Muscle layer of duodenum (tissue), 2 donors: ENCODE measurements around the gene FAM163A.

ENCODE experiments used
- H3K27ac ChIP-seq: one replicate; pipeline ENCODE4 v1.7.0; 2013; ENCODE audit warnings: mild to moderate bottlenecking, low read length
- H3K27me3 ChIP-seq: one replicate; pipeline ENCODE4 v1.7.0; 2013; ENCODE audit warnings: low read depth, mild to moderate bottlenecking, control low read depth, low read length
- H3K36me3 ChIP-seq, 2 donors: one replicate each; pipeline ENCODE4 v1.7.0; 2013; ENCODE audit warnings: low read length in 2 of 2, control low read depth in 1 of 2, mild to moderate bottlenecking in 1 of 2; ENCODE audit not compliant: insufficient read depth in 2 of 2, control insufficient read depth in 1 of 2
- H3K4me1 ChIP-seq, 2 donors: one replicate each; pipeline ENCODE4 v1.7.0; 2013; ENCODE audit warnings: low read length in 2 of 2, mild to moderate bottlenecking in 2 of 2, control low read depth in 1 of 2, moderate library complexity in 1 of 2; ENCODE audit not compliant: insufficient read depth in 2 of 2, control insufficient read depth in 1 of 2
- H3K4me3 ChIP-seq, 2 donors: one replicate each; pipeline ENCODE4 v1.7.0; 2013; ENCODE audit warnings: low read length in 2 of 2, low read depth in 1 of 2, mild to moderate bottlenecking in 1 of 2
- H3K9me3 ChIP-seq, 2 donors: one replicate each; pipeline ENCODE4 v1.7.0; 2013; ENCODE audit warnings: low read length in 2 of 2, control low read depth in 1 of 2, mild to moderate bottlenecking in 1 of 2; ENCODE audit not compliant: control insufficient read depth in 1 of 2
- donor health status: healthy.

FAM163A gene

GRCh38 chr1:179807691-179808485 lies 64.8 kb downstream of the FAM163A start:
- Histone ChIP-seq H3K9me3 (no peaks in the 10 kb centered on the region), H3K27me3 (no peaks in the 10 kb centered on the region), H3K4me1 (peaks cover 0 to 5% of the 10 kb centered on the region in 2 donors), H3K4me3 (no peak overlapping the region), H3K27ac (no peak overlapping the region), H3K36me3 (no peaks in the 10 kb centered on the region)

- H3K36me3 ChIP-seq, result no peaks in the 10 kb centered on the region
- no peaks in the 10 kb centered on the region for H3K9me3 ChIP-seq
- no peak overlapping the region for H3K4me3 ChIP-seq
- H3K27ac ChIP-seq, result no peak overlapping the region
- H3K4me1 ChIP-seq, result peaks cover 0 to 5% of the 10 kb centered on the region in 2 donors
- H3K27me3 ChIP-seq, result no peaks in the 10 kb centered on the region
Observed at GRCh38 chr1:179808503-179808902, 65.4 kb downstream of the FAM163A start.

GRCh38 chr1:179809506-179810366 lies 66.6 kb downstream of the FAM163A start:
- no peak overlapping the region for H3K27ac ChIP-seq

GRCh38 chr1:179810367-179810715 lies 67.2 kb downstream of the FAM163A start:
- Histone ChIP-seq H3K9me3 (no peaks in the 10 kb centered on the region), H3K27ac (no peak overlapping the region), H3K36me3 (no peaks in the 10 kb centered on the region)

More at GRCh38 chr1:179809506-179810366, 66.6 kb downstream of the FAM163A start:
- H3K9me3 ChIP-seq, result no peaks in the 10 kb centered on the region
- no peaks in the 10 kb centered on the region for H3K27me3 ChIP-seq
- no peaks in the 10 kb centered on the region for H3K36me3 ChIP-seq
- H3K4me3 ChIP-seq, result no peak overlapping the region
- peaks cover 4 to 12% of the 10 kb centered on the region in 2 donors for H3K4me1 ChIP-seq

GRCh38 chr1:179812501-179813292 lies 69.6 kb downstream of the FAM163A start:
- H3K4me1 ChIP-seq, result peaks cover 13 to 34% of the 10 kb centered on the region in 2 donors

More at GRCh38 chr1:179810367-179810715, 67.2 kb downstream of the FAM163A start:
- Histone ChIP-seq H3K4me3 (no peak overlapping the region), H3K27me3 (no peaks in the 10 kb centered on the region), H3K4me1 (peaks cover 6 to 17% of the 10 kb centered on the region in 2 donors)

GRCh38 chr1:179813626-179814545 lies 70.8 kb downstream of the FAM163A start:
- Histone ChIP-seq H3K9me3 (no peaks in the 10 kb centered on the region), H3K27me3 (no peaks in the 10 kb centered on the region), H3K36me3 (no peaks in the 10 kb centered on the region), H3K27ac (no peak overlapping the region), H3K4me3 (peak overlapping the region; percentile 67 to 78), H3K4me1 (peaks cover 13 to 37% of the 10 kb centered on the region in 2 donors)

More at GRCh38 chr1:179812501-179813292, 69.6 kb downstream of the FAM163A start:
- H3K27ac ChIP-seq, result no peak overlapping the region
- no peak overlapping the region for H3K4me3 ChIP-seq
- no peaks in the 10 kb centered on the region for H3K36me3 ChIP-seq
- no peaks in the 10 kb centered on the region for H3K27me3 ChIP-seq
- H3K9me3 ChIP-seq, result no peaks in the 10 kb centered on the region

- Histone ChIP-seq H3K36me3 (no peaks in the 10 kb centered on the region), H3K27me3 (no peaks in the 10 kb centered on the region), H3K4me1 (peaks cover 13 to 35% of the 10 kb centered on the region in 2 donors), H3K27ac (no peak overlapping the region), H3K9me3 (no peaks in the 10 kb centered on the region), H3K4me3 (peak overlapping the region; percentile 67 to 78)
Observed at GRCh38 chr1:179814546-179814838, 71.4 kb downstream of the FAM163A start.

GRCh38 chr1:179815641-179816040 lies 72.5 kb downstream of the FAM163A start:
- peaks cover 13 to 32% of the 10 kb centered on the region in 2 donors for H3K4me1 ChIP-seq

GRCh38 chr1:179816196-179816960 lies 73.3 kb downstream of the FAM163A start:
- H3K9me3 ChIP-seq, result no peaks in the 10 kb centered on the region
- no peak overlapping the region for H3K4me3 ChIP-seq
- no peaks in the 10 kb centered on the region for H3K27me3 ChIP-seq
- peaks cover 13 to 32% of the 10 kb centered on the region in 2 donors for H3K4me1 ChIP-seq
- H3K36me3 ChIP-seq, result no peaks in the 10 kb centered on the region
- H3K27ac ChIP-seq, result no peak overlapping the region

More at GRCh38 chr1:179815641-179816040, 72.5 kb downstream of the FAM163A start:
- Histone ChIP-seq H3K9me3 (no peaks in the 10 kb centered on the region), H3K4me3 (peak overlapping the region; percentile 67 to 78), H3K27me3 (no peaks in the 10 kb centered on the region), H3K27ac (no peak overlapping the region), H3K36me3 (no peaks in the 10 kb centered on the region)

- Histone ChIP-seq H3K4me1 (peaks cover 13 to 32% of the 10 kb centered on the region in 2 donors), H3K27me3 (no peaks in the 10 kb centered on the region), H3K36me3 (no peaks in the 10 kb centered on the region), H3K9me3 (no peaks in the 10 kb centered on the region), H3K4me3 (no peak overlapping the region), H3K27ac (no peak overlapping the region)
Observed at GRCh38 chr1:179817056-179817455, 74.0 kb downstream of the FAM163A start.
